ENCODE results near the gene SIGLEC9. TPM values are rescaled to one million over a fixed set of nuclear protein-coding genes. Genes with fewer than 3 reads are reported as not detected.

The SIGLEC9 gene
- total RNA-seq, 1 experiment from 2014 or later = not detected

GRCh38 chr19:51125421-51126075, 842 bp downstream of the SIGLEC9 start:
- no peaks in the 10 kb centered on the region for H3K4me1 Mint-ChIP-seq
- CTCF ChIA-PET = no interaction called here
- H3K27ac Mint-ChIP-seq = no peak overlapping the region
- TF ChIP-seq ATF1 (CRISPR knock-in tag; IDR thresholded peaks at IDR 0.05) (no peak), NFE2L1 (CRISPR knock-in tag; IDR thresholded peaks at IDR 0.05) (no peak), ZNF232 (CRISPR knock-in tag; IDR thresholded peaks at IDR 0.05) (no peak), FOXJ3 (CRISPR knock-in tag; IDR thresholded peaks at IDR 0.05; ENCODE audit: borderline replicate concordance) (no peak)
- H3K27me3 Mint-ChIP-seq (ENCODE audit: low read depth) = peaks cover 6% of the 10 kb centered on the region; the same call in 1 of the 2 replicates
- no peaks in the 10 kb centered on the region for H3K36me3 Mint-ChIP-seq
- H3K4me3 Mint-ChIP-seq = no peak overlapping the region
- DNase-seq (ENCODE audit: low spot score) (no peak), ATAC-seq (no peak)
- POLR2A ChIA-PET = no interaction called here
- H3K9me3 Mint-ChIP-seq = no peaks in the 10 kb centered on the region

GRCh38 chr19:51127032-51127431, 2.3 kb downstream of the SIGLEC9 start:
- TF ChIP-seq JAZF1 (CRISPR knock-in tag; IDR thresholded peaks at IDR 0.05) (no peak), TP53 (CRISPR knock-in tag; IDR thresholded peaks at IDR 0.05) (no peak), MLX (CRISPR knock-in tag; IDR thresholded peaks at IDR 0.05) (no peak), FOXP1 (CRISPR knock-in tag; IDR thresholded peaks at IDR 0.05; ENCODE audit: borderline replicate concordance) (no peak), SP1 (CRISPR knock-in tag; conservative IDR thresholded peaks at IDR 0.05) (no peak), ZNF416 (CRISPR knock-in tag; IDR thresholded peaks at IDR 0.05) (no peak), NFE2L1 (CRISPR knock-in tag; IDR thresholded peaks at IDR 0.05) (no peak), ZBTB43 (CRISPR knock-in tag; IDR thresholded peaks at IDR 0.05) (no peak), TEAD1 (CRISPR knock-in tag; IDR thresholded peaks at IDR 0.05) (no peak), MYBL2 (CRISPR knock-in tag; IDR thresholded peaks at IDR 0.05) (no peak), FOXK1 (CRISPR knock-in tag; IDR thresholded peaks at IDR 0.05) (no peak), MAX (CRISPR knock-in tag; IDR thresholded peaks at IDR 0.05) (no peak), NR2C2 (CRISPR knock-in tag; IDR thresholded peaks at IDR 0.05) (no peak), ZNF671 (CRISPR knock-in tag; IDR thresholded peaks at IDR 0.05) (no peak), FOXJ3 (CRISPR knock-in tag; IDR thresholded peaks at IDR 0.05; ENCODE audit: borderline replicate concordance) (no peak), NFATC4 (CRISPR knock-in tag; IDR thresholded peaks at IDR 0.05) (no peak), E2F4 (CRISPR knock-in tag; IDR thresholded peaks at IDR 0.05; ENCODE audit: borderline replicate concordance, low read depth) (no peak)
- Mint-ChIP-seq H3K36me3 (no peaks in the 10 kb centered on the region), H3K9me3 (no peaks in the 10 kb centered on the region), H3K4me1 (peaks cover 1% of the 10 kb centered on the region; the same call in 1 of the 2 replicates), H3K27ac (no peak overlapping the region), H3K27me3 (ENCODE audit: low read depth) (peaks cover 6% of the 10 kb centered on the region; the same call in 1 of the 2 replicates), H3K4me3 (no peak overlapping the region)
- ChIA-PET POLR2A (no interaction called here), CTCF (interaction anchor here (1.1 kb wide), 2 partner anchors 15 to 32 kb away, joined by 3 to 4 read pairs; no protein-coding TSS in a partner anchor)
- ATAC-seq = no peak
- DNase-seq (ENCODE audit: low spot score) = no peak

- Mint-ChIP-seq H3K4me1 (peaks cover 4% of the 10 kb centered on the region; the same call in 1 of the 2 replicates), H3K27ac (no peak overlapping the region), H3K9me3 (no peaks in the 10 kb centered on the region), H3K36me3 (no peaks in the 10 kb centered on the region), H3K27me3 (ENCODE audit: low read depth) (peaks cover 6% of the 10 kb centered on the region; the same call in 1 of the 2 replicates), H3K4me3 (no peak overlapping the region)
- ATAC-seq = no peak
- ChIA-PET CTCF (interaction anchor here (1.1 kb wide), 2 partner anchors 16 to 33 kb away, joined by 3 to 4 read pairs; no protein-coding TSS in a partner anchor), POLR2A (no interaction called here)
- no peak for DNase-seq (ENCODE audit: low spot score)
- TF ChIP-seq FOXJ3 (CRISPR knock-in tag; IDR thresholded peaks at IDR 0.05; ENCODE audit: borderline replicate concordance) = no peak
- TF ChIP-seq ZNF512 (CRISPR knock-in tag; IDR thresholded peaks at IDR 0.05; ENCODE audit: borderline replicate concordance) = no peak
- no peak for TF ChIP-seq ATF6 (CRISPR knock-in tag; IDR thresholded peaks at IDR 0.05)
- no peak for TF ChIP-seq NR2C2 (CRISPR knock-in tag; IDR thresholded peaks at IDR 0.05)
These were observed 3.0 kb downstream of the SIGLEC9 start for GRCh38 chr19:51127755-51128154.
